ENCODE measurements around the gene ALDOC.
A peak's percentile ranks its signal among the peaks of the same experiment; 100 is the strongest.

Gene ALDOC

DNA sequence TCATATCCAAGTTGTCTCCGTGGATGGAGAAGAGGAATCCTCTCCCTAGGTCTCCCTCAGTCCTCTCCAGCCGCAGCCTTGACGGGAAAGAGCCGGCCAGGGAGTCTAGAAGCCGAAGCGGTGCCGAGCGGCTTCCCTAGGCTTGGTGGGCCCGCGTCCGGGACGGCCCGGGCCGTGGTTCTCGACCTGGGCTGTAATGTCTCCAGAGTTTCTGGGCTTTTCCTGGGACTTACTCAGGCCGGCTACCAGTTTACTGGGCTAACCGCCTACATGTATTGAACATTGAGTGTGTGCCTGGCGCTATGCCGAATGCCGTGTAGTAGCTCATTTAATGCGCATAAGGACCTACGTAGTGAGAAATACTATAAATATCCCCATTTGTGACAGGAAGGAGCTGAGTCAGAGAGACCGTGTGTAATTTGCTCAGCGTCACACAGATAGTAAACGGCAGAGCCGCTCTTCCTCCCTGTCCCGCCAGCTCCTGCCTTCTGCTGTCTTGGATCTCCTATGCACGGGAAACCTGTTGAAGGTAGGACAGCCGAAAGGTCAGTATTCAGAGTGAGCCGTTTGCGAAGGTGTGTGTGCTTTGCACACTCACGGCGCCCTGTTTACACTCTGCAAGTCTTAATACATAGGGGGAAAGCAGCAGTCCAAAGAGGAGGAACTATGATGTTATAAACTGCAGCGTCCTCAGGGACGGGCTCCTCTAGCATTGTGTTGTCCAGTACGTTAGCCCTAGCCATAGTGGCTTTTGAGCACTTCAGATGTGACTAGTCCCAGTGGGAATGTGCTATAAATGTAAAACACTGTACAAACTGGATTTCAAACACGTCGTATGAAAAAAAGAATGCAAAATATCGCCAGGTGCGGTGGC lies 22.9 kb upstream of the ALDOC start:
- Histone ChIP-seq H3K27me3 (ENCODE audit: insufficient read depth, low read depth) (no peaks in the 10 kb centered on the region), H3K4me3 (IDR thresholded peaks at IDR 0.05; ENCODE audit: insufficient read depth, low read depth, low read length) (no peak overlapping the region), H3K9ac (peak overlapping the region; percentile 79), H3K4me1 (ENCODE audit: low read depth, poor library complexity, severe bottlenecking) (peaks cover 19% of the 10 kb centered on the region), H3K36me3 (ENCODE audit: insufficient read depth) (no peaks in the 10 kb centered on the region; the same call in 1 of the 2 replicates), H2AFZ (ENCODE audit: low read depth) (peak overlapping the region; percentile 91), H3K27ac (peak overlapping the region; percentile 88), H4K20me1 (ENCODE audit: insufficient read depth) (no peaks in the 10 kb centered on the region), H3K79me2 (ENCODE audit: insufficient read depth, low read depth) (peaks cover 38% of the 10 kb centered on the region), H3K4me2 (peak overlapping the region; percentile 78)
- TF ChIP-seq CTCF (conservative IDR thresholded peaks at IDR 0.05; ENCODE audit: low read depth, low read length): no peak

DNA sequence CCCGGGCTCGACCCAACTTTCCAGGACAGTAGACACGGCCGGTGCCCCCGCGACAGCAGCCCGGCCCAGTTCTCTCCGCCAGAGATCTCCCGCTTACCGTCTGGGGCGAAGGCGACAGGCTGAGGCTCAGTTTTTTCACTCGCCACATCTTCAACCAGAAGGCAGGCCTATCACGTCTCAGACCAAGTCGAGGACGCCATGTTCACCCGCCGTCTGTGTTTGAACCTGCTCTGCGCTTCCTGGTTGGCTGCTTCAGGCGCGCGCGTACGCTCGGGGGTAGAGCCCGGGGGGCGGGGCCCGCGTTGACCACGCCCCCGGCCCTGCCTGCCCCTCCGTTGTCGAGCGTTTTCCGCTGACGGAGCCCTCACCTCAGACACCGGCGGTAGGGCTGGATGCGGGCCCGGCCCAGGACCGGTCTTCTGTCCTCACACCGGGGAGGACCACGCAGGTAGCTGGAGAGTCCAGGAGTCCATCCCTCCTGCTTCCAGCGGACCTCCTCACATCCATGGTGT lies 22.2 kb upstream of the ALDOC start, which contains the start of gene SPAG5:
SPAG5 (minus strand) TSS at position 227 of the 512 bp plus-strand sequence; CDS start at position 148, 79 bp downstream.
- Histone ChIP-seq H3K4me2 (peak within 1 kb of the TSS; percentile 78), H3K9ac (peak within 1 kb of the TSS; percentile 79)

DNA sequence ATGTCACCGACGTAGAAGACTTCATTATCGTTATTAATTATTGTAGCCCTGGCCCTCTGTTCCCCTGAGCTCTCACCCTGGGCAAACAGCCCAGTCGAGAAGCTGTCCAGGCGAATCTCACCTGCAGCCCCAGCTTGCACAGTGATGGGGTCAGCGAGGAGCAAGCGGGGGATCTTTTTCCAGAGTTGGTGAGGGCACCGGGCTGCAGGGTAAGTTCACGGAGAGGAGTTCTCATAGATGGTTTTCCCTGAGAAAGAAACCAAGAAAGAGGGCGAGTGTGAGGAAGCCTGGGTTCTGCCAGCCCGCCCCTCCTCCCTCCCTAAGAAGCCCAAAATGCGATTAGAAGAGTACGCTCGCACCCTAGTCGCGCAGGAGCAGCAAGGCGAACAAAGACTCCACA lies 21.7 kb upstream of the ALDOC start:
- no peak for TF ChIP-seq CTCF (conservative IDR thresholded peaks at IDR 0.05; ENCODE audit: low read depth, low read length)
- peak overlapping the region; percentile 79 for H3K9ac ChIP-seq
- H3K27me3 ChIP-seq (ENCODE audit: insufficient read depth, low read depth): no peaks in the 10 kb centered on the region
- peak overlapping the region; percentile 91 for H2AFZ ChIP-seq (ENCODE audit: low read depth)
- peak overlapping the region; percentile 88 for H3K27ac ChIP-seq
- H3K4me2 ChIP-seq: peak overlapping the region; percentile 78
- H3K4me3 ChIP-seq (IDR thresholded peaks at IDR 0.05; ENCODE audit: insufficient read depth, low read depth, low read length): no peak overlapping the region
- H3K36me3 ChIP-seq (ENCODE audit: insufficient read depth): no peaks in the 10 kb centered on the region; the same call in 1 of the 2 replicates
- H3K4me1 ChIP-seq (ENCODE audit: low read depth, poor library complexity, severe bottlenecking): peaks cover 19% of the 10 kb centered on the region
- peaks cover 38% of the 10 kb centered on the region for H3K79me2 ChIP-seq (ENCODE audit: insufficient read depth, low read depth)
- H4K20me1 ChIP-seq (ENCODE audit: insufficient read depth): no peaks in the 10 kb centered on the region

More for the DNA sequence above, 22.2 kb upstream of the ALDOC start, which contains the start of gene SPAG5:
- Histone ChIP-seq H3K79me2 (ENCODE audit: insufficient read depth, low read depth) (peaks cover 38% of the 10 kb centered on the region), H4K20me1 (ENCODE audit: insufficient read depth) (no peaks in the 10 kb centered on the region), H3K4me3 (IDR thresholded peaks at IDR 0.05; ENCODE audit: insufficient read depth, low read depth, low read length) (no peak within 1 kb of the TSS), H3K27me3 (ENCODE audit: insufficient read depth, low read depth) (no peaks in the 10 kb centered on the region), H3K4me1 (ENCODE audit: low read depth, poor library complexity, severe bottlenecking) (peaks cover 19% of the 10 kb centered on the region), H3K36me3 (ENCODE audit: insufficient read depth) (no peaks in the 10 kb centered on the region; the same call in 1 of the 2 replicates), H3K27ac (peak within 1 kb of the TSS; percentile 88), H2AFZ (ENCODE audit: low read depth) (peak within 1 kb of the TSS; percentile 91)
- no peak for TF ChIP-seq CTCF (conservative IDR thresholded peaks at IDR 0.05; ENCODE audit: low read depth, low read length)

- Histone ChIP-seq H3K4me2 (peak overlapping the region; percentile 78), H2AFZ (ENCODE audit: low read depth) (peak overlapping the region; percentile 91; the same call in 1 of the 2 replicates), H3K4me1 (ENCODE audit: low read depth, poor library complexity, severe bottlenecking) (peaks cover 19% of the 10 kb centered on the region), H3K36me3 (ENCODE audit: insufficient read depth) (peaks cover 3% of the 10 kb centered on the region; the same call in 1 of the 2 replicates), H3K9ac (peak overlapping the region; percentile 79), H4K20me1 (ENCODE audit: insufficient read depth) (no peaks in the 10 kb centered on the region), H3K27ac (peak overlapping the region; percentile 88; the same call in 1 of the 2 replicates), H3K4me3 (IDR thresholded peaks at IDR 0.05; ENCODE audit: insufficient read depth, low read depth, low read length) (no peak overlapping the region), H3K27me3 (ENCODE audit: insufficient read depth, low read depth) (no peaks in the 10 kb centered on the region), H3K79me2 (ENCODE audit: insufficient read depth, low read depth) (peaks cover 38% of the 10 kb centered on the region)
- no peak for TF ChIP-seq CTCF (conservative IDR thresholded peaks at IDR 0.05; ENCODE audit: low read depth, low read length)
These were observed 21.1 kb upstream of the ALDOC start for GRCh38 chr17:28597606-28598383.

All from KMS-11 (cell line).